ENCODE results near the gene CHID1. TPM values are rescaled to one million over a fixed set of nuclear protein-coding genes. Genes with fewer than 3 reads are reported as not detected.

Gene CHID1
- total RNA-seq, 4 donors from 2014 or later = 37.4 to 55.4 (median 47.2) TPM

GRCh38 chr11:904380-904779 lies 6.2 kb downstream of the CHID1 start:
- peaks cover 0 to 9% (median 7%) of the 10 kb centered on the region in 4 donors for H3K4me1 ChIP-seq
- DNase-seq (ENCODE audit: extremely low spot score) = no peak
- TF ChIP-seq POLR2A (IDR thresholded peaks at IDR 0.05; ENCODE audit: low read depth) = no peak
- TF ChIP-seq EP300 (IDR thresholded peaks at IDR 0.05) = no peak
- no peak for TF ChIP-seq POLR2AphosphoS5 (IDR thresholded peaks at IDR 0.05)
- TF ChIP-seq CTCF (IDR thresholded peaks at IDR 0.05) = no peak
- H3K27ac ChIP-seq (replicated peaks in 1 of 4) = no peak overlapping the region
- WGBS = 92% methylated on average over 7 of the region's 7 CpGs
- intact Hi-C loops (cut with DNase I) = loop anchor here (5.0 kb wide), 1 partner anchor 148 kb away; no protein-coding TSS in a partner anchor
- peaks cover 31 to 74% (median 56%) of the 10 kb centered on the region in 4 donors for H3K36me3 ChIP-seq
- H3K27me3 ChIP-seq = no peaks in the 10 kb centered on the region
- no peaks in the 10 kb centered on the region for H3K9me3 ChIP-seq
- no peak overlapping the region for H3K4me3 ChIP-seq

- intact Hi-C loops (cut with DNase I) = loop anchor here (5.0 kb wide), 1 partner anchor 151 kb away; no protein-coding TSS in a partner anchor
- 94% methylated on average over 18 of the region's 19 CpGs for WGBS
- TF ChIP-seq CTCF (IDR thresholded peaks at IDR 0.05) = no peak
- TF ChIP-seq EP300 (IDR thresholded peaks at IDR 0.05) = no peak
- TF ChIP-seq POLR2A (IDR thresholded peaks at IDR 0.05; ENCODE audit: low read depth) = no peak
- TF ChIP-seq POLR2AphosphoS5 (IDR thresholded peaks at IDR 0.05) = no peak
- peaks cover 35 to 83% (median 70%) of the 10 kb centered on the region in 4 donors for H3K36me3 ChIP-seq
- H3K4me3 ChIP-seq = no peak overlapping the region
- peaks cover 0 to 15% (median 9%) of the 10 kb centered on the region in 4 donors for H3K4me1 ChIP-seq
- no peak for DNase-seq (ENCODE audit: extremely low spot score)
- H3K27ac ChIP-seq (replicated peaks in 1 of 4) = no peak overlapping the region
- H3K27me3 ChIP-seq = no peaks in the 10 kb centered on the region
- H3K9me3 ChIP-seq = no peaks in the 10 kb centered on the region
These were observed 9.1 kb downstream of the CHID1 start for GRCh38 chr11:901452-902061.

- no peak overlapping the region for H3K27ac ChIP-seq (replicated peaks in 1 of 4)
- intact Hi-C loops (cut with DNase I) = loop anchor here (5.0 kb wide), 1 partner anchor 152 kb away; no protein-coding TSS in a partner anchor
- 94% methylated on average over 7 of the region's 7 CpGs for WGBS
- H3K4me1 ChIP-seq = peaks cover 0 to 15% (median 9%) of the 10 kb centered on the region in 4 donors
- H3K9me3 ChIP-seq = no peaks in the 10 kb centered on the region
- H3K4me3 ChIP-seq = no peak overlapping the region
- H3K36me3 ChIP-seq = peaks cover 35 to 78% (median 71%) of the 10 kb centered on the region in 4 donors
- TF ChIP-seq CTCF (IDR thresholded peaks at IDR 0.05) (no peak), POLR2AphosphoS5 (IDR thresholded peaks at IDR 0.05) (no peak), EP300 (IDR thresholded peaks at IDR 0.05) (no peak), POLR2A (IDR thresholded peaks at IDR 0.05; ENCODE audit: low read depth) (no peak)
- H3K27me3 ChIP-seq = no peaks in the 10 kb centered on the region
- DNase-seq (ENCODE audit: extremely low spot score) = no peak
These were observed 10.1 kb downstream of the CHID1 start for GRCh38 chr11:900545-900944.

GRCh38 chr11:899724-900123 lies 10.9 kb downstream of the CHID1 start:
- TF ChIP-seq EP300 (IDR thresholded peaks at IDR 0.05) (no peak), POLR2AphosphoS5 (IDR thresholded peaks at IDR 0.05) (no peak)
- H3K4me1 ChIP-seq = peaks cover 0 to 15% (median 9%) of the 10 kb centered on the region in 4 donors
- peaks cover 35 to 76% (median 73%) of the 10 kb centered on the region in 4 donors for H3K36me3 ChIP-seq
- no peak overlapping the region for H3K27ac ChIP-seq (replicated peaks in 1 of 4)
- DNase-seq (ENCODE audit: extremely low spot score) = no peak
- no peaks in the 10 kb centered on the region for H3K27me3 ChIP-seq
- intact Hi-C loops (cut with DNase I) = loop anchor here (5.0 kb wide), 1 partner anchor 153 kb away; no protein-coding TSS in a partner anchor
- H3K4me3 ChIP-seq = no peak overlapping the region
- 91% methylated on average over 10 of the region's 11 CpGs for WGBS
- no peaks in the 10 kb centered on the region for H3K9me3 ChIP-seq

- Histone ChIP-seq H3K27ac (replicated peaks in 1 of 4) (no peak overlapping the region), H3K27me3 (no peaks in the 10 kb centered on the region), H3K9me3 (no peaks in the 10 kb centered on the region), H3K4me1 (peaks cover 0 to 15% (median 9%) of the 10 kb centered on the region in 4 donors), H3K4me3 (no peak overlapping the region), H3K36me3 (peaks cover 35 to 72% (median 65%) of the 10 kb centered on the region in 4 donors)
- intact Hi-C loops (cut with DNase I) = no loop called here
- 97% methylated on average over 7 of the region's 22 CpGs for WGBS
- DNase-seq (ENCODE audit: extremely low spot score) = no peak
- TF ChIP-seq CTCF (IDR thresholded peaks at IDR 0.05) = peak in 2 of 3 experiments; percentile 19 to 29
- TF ChIP-seq POLR2AphosphoS5 (IDR thresholded peaks at IDR 0.05) = no peak
These were observed 11.9 kb downstream of the CHID1 start for GRCh38 chr11:898540-899190.

Data from esophagus muscularis mucosa (tissue), 4 donors.